Hematopoietic multipotent progenitor cell treated with erythropoietin and hydrocortisone succinate and interleukin-3 and kit ligand, for 4 days (in vitro differentiated cells): ENCODE results near the gene DOCK2.
A peak's percentile ranks its signal among the peaks of the same experiment; 100 is the strongest.

Source experiments
- DNase-seq: peaks from one replicate; pipeline ENCODE4 v3.0.0-alpha.2; 2015

Gene DOCK2

GRCh38 chr5:169833681-169834292 lies 196.7 kb downstream of the DOCK2 start:
- DNase-seq, result peak; percentile 49

DNA sequence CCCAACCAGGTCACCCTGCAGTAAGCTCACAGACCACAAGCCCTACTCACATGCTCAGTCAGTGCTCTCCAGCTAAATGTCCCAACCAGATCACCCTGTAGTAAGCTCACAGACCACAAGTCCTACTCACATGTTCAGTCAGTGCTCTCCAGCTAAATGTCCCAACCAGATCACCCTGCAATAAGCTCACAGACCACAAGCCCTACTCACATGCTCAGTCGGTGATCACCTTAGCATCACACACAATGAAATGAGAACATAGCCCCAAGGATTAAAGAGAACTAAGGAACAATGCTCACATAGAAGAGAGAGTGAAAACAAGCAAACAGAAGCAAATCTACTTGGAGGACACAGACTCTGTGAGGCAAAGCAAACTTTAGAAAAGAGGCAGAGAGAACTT lies 197.5 kb downstream of the DOCK2 start:
- peak; percentile 30 for DNase-seq

DNA sequence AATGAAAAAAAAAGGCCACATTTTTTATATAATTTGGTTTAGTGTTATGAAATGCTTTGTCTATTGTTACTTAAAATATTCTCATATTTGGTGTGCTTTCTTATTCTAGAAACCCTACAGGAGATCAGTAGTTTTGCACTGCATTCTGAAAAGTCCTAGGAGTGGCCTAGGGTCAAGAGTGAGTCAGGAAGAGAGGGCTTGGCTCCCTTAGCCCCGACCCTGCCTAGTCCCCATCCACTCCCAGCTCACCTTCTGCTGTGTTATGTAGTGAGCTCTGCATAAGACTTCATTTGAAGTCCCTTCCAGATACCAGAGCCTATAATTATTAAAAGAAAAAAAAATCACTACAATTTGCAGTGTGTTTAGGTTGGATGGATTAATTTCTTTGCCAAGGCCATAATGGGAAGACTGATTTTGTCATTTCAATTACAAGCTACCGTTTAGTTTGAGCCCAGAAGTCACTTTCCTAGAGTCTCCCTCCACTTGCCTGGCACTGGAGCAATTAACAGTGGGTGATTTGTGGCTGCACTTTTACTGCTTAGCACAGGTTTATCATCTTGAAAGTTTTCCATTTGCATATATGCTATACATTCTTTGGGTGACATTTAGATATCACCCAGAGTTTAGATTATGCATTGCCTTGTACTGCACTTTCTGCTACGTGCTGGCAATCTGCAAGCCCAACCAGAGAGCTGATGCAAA lies 199.9 kb downstream of the DOCK2 start:
- DNase-seq, result no peak

DNA sequence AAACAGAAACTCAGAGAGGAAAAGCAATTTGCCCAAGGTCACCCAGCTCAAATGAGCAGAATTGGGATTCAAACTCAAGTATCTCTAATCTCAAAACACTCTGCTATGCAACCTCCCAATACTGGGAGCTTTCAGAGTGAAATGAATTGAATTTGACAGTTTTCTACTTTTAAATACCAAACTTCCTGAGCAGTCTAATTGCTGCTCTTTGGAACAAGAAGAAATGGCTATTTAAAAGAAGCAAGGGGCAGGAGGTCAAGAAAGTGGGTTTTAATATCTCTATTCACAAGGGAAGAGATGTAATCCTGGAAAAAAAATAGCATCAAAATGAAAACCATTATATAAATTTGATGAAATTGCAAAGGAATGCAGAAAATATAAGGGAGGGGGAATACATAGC lies 200.6 kb downstream of the DOCK2 start:
- no peak for DNase-seq

DNA sequence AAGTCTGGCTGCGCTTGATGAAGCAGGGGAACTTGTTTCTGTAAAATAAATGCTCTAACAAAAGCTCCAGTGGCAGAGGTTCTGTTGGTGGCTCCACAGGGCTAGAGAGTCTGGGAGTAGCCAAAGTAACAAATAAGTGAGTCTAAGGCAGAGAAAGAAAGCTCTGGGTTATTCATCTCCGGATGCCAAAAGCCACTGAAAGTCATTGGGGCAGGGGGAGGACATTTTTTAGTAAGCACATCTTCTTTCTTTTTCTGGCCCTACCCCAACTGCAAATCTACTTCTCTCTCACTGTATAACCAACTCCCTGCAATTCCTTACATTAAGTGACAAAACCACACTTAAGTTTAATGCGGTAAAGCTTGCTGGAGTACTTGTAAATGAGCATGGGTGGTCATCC lies 201.6 kb downstream of the DOCK2 start:
- no peak for DNase-seq

GRCh38 chr5:169840405-169840804 lies 203.3 kb downstream of the DOCK2 start:
- no peak for DNase-seq

GRCh38 chr5:169842699-169843098 lies 205.6 kb downstream of the DOCK2 start:
- DNase-seq, result no peak

- DNase-seq, result no peak
Measured at GRCh38 chr5:169847519-169847918, 210.4 kb downstream of the DOCK2 start.

DNA sequence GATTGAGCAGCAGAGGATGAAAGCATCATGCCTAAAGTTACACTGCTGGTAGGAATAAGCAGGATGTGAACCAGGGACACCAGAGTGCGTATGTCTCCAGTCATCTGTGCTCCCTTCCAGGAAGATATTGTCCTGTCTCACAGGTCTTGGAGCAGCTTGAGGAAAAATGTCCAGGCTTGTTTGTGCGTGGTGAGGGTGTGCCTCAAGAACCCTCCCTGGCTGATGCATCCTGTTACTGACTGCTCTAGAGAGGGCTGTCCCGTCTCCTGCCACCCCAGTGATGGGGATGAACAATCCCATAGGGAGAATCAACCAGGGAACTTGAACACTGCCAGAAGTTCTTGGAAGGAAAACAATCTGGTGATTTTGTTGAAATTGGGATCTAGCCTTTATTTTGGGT lies 211.2 kb downstream of the DOCK2 start:
- DNase-seq, result no peak

GRCh38 chr5:169848792-169849191 lies 211.7 kb downstream of the DOCK2 start:
- DNase-seq, result no peak

DNA sequence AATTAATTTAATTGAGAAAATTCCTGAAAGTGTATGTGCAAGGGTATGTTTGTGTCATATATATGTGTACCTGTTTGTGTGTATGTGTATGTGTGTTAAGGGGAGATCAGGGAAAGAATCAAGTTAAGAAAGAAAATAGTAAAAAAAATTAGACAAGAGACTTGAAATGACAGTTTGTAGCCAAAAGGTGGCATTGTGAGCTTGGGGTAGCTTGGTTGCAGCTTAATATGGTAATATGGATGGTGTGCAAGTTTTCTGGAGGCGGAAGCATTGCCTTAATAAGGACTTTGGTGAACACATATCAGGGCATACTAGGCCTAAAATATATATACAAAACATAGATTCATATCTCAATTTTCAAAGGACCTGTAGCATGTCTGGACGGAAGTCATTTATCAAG lies 213.3 kb downstream of the DOCK2 start:
- peak; percentile 17 for DNase-seq

DNA sequence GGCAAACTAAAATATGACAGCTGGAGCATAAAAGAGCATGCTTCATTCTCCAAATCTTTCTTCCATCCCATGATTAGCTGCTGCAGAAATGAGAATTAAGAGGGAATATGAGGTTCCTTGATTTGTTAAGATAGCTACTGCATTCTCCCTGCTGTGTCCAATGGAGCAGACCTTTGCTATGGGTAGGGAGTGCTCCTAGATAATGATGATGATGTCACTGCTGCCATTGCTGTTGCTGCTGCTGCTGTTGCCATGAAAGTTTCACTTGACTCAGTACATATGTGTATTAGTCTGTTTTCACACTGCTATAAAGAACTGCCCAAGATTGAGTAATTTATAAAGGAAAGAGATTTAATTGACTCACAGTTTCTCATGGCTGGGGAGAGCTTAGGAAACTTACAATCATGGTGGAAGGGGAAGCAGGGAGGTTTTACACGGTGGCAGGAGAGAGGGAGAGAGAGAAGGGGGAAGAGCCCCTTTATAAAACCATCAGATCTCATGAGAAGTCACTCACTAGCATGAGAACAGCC lies 214.3 kb downstream of the DOCK2 start:
- DNase-seq, result no peak

DNA sequence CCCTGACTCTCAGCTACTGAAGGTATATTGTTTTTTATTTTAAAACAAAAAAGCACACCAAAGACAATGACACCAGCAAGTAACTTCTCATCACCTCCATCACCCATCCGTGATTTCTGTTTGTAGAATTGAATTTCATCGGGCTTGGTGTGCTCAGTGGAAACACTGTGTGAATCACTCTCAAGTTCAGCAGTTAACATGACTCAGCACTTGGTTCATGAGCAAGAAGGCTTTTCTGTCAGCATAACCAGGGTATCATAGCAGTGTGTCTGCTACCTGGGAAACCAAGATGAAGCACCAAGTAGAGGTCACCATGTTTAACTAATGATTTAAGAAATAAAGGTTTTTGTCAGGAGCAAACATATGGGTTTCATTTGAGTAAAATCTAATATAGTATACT lies 219.5 kb downstream of the DOCK2 start:
- DNase-seq, result peak; percentile 20

DNA sequence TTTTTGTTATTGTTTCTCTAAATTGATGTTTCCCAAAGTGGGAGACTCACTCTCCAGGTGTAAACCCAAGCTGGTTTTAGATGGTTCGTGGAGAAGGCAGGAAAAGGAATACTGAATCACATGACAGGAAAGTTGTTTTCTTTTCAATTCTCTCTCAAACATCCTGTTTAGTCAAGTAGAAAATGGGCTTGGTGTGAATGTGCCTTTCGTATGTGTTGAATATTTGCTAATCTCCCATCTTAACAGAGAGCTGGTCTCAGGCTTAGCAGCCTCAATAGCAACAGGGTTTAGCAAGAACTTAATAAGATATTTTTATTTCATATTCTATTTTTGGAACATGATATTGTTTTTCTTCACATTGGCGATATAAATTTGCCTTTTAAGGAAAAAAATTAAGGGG lies 223.5 kb downstream of the DOCK2 start:
- DNase-seq, result no peak

- no peak for DNase-seq
Measured at GRCh38 chr5:169861433-169861832, 224.4 kb downstream of the DOCK2 start.

GRCh38 chr5:169861934-169862333 lies 224.9 kb downstream of the DOCK2 start:
- peak; percentile 11 for DNase-seq

GRCh38 chr5:169862391-169862811 lies 225.3 kb downstream of the DOCK2 start:
- DNase-seq, result no peak

DNA sequence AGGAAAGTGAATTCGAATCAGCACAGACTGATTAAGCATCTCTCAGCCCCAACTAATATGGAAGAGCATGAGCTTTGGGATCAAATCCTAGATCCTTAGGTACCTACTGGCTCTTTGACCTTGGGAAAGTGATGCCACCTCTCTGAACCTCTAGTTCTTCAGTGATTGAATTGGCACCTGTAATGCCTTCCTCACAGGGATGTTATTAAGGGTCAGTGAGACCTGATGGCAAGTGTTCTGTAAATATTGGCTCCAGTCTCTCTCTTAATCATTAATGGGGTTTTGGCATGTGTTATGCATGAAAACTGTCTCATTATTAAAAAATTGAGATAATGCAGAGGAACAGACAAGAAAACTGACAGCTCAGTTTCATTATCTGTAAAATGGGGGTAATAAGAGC lies 227.4 kb downstream of the DOCK2 start:
- no peak for DNase-seq

- DNase-seq, result no peak
Measured at GRCh38 chr5:169867347-169867746, 230.3 kb downstream of the DOCK2 start.

GRCh38 chr5:169869066-169869465 lies 232.0 kb downstream of the DOCK2 start:
- no peak for DNase-seq

DNA sequence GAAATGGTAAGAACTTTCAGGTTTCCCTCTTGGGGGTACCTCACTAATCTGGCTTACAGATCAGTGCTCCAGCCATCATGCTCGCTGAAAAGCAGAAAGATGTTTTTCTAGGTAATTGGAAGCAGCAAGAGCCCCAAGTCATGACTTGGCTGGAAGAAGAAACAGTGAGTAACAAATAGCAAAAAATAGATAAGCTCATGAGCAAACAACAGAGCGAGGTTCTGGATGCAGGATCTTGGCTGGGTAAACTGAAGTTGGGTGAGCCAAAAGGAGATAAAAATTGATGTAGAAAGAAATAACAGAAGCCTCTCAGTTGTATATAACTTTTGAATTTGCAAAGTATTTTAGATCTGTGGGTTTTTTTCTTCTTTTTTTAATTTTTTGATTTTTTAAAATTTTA lies 233.1 kb downstream of the DOCK2 start:
- no peak for DNase-seq

- DNase-seq, result no peak
Measured at GRCh38 chr5:169871826-169872490, 234.9 kb downstream of the DOCK2 start.

GRCh38 chr5:169873642-169874041 lies 236.6 kb downstream of the DOCK2 start:
- peak; percentile 51 for DNase-seq

DNA sequence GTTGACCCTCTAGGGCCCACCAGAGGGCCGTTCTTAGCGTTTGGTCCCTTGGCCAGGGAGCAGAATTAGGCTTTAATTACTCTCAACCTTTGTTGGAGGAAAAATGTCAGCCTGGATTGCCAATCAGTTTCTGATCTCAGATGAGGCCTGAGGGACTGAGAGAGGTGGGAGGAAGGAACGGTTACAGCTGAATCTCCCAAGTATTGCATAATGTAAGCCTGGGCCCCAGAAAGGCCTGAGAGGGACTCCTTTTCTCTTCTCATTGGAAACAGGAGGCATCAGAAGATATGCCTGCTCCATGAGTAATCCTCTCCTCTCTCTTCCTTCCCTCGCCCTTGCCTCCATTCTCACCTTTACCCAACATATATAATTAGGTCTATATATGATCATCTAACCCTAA lies 237.5 kb downstream of the DOCK2 start:
- DNase-seq, result no peak
